ENCODE results near the gene PHYHD1. TPM values are rescaled to one million over a fixed set of nuclear protein-coding genes. Genes with fewer than 3 reads are reported as not detected.

Gene PHYHD1
- total RNA-seq, 2 experiments from 2014 or later = 0.47 to 0.63 TPM

- Mint-ChIP-seq H3K4me1 (peaks cover 62% of the 10 kb centered on the region), H3K36me3 (peaks cover 22% of the 10 kb centered on the region), H3K27me3 (no peaks in the 10 kb centered on the region), H3K9me3 (ENCODE audit: low read depth) (no peaks in the 10 kb centered on the region), H3K27ac (peak overlapping the region; percentile 66), H3K4me3 (no peak overlapping the region)
- no peak for ATAC-seq
- DNase-seq = no peak
- CTCF ChIA-PET = interaction anchor here (0.7 kb wide), 1 partner anchor 300 kb away, joined by 3 read pairs; no protein-coding TSS in a partner anchor
Measured at GRCh38 chr9:128903871-128904620, 16.7 kb upstream of the PHYHD1 start.

GRCh38 chr9:128905964-128906363 lies 14.8 kb upstream of the PHYHD1 start:
- peak overlapping the region; percentile 7 for H3K27ac Mint-ChIP-seq
- H3K27me3 Mint-ChIP-seq = no peaks in the 10 kb centered on the region
- peaks cover 52% of the 10 kb centered on the region for H3K4me1 Mint-ChIP-seq
- peaks cover 26% of the 10 kb centered on the region for H3K36me3 Mint-ChIP-seq
- no peaks in the 10 kb centered on the region for H3K9me3 Mint-ChIP-seq (ENCODE audit: low read depth)
- CTCF ChIA-PET = interaction anchor here (0.6 to 1.1 kb wide), 2 partner anchors 22 to 37 kb away, joined by 3 read pairs; no protein-coding TSS in a partner anchor
- no peak overlapping the region for H3K4me3 Mint-ChIP-seq
- DNase-seq (no peak), ATAC-seq (no peak)

DNA sequence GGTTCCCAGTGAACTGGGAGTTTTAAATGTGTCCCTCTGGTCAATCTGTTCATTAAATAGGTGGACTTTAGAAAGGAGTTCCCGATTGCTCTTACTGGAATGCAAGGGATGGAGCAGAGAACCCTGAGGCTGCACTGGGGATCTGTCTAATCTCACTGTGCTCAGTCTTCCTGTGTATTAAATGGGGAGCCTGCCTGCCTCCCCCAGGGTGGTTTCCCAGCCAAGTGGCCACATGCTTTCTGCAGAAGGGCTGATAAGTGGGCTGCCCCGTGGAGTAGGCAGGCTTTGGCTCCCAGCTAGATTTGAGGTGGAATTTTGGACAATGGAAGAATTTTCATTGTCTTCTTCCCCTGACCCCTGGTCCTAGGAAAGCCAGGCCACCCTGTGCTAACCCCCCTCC lies 14.0 kb upstream of the PHYHD1 start:
- Mint-ChIP-seq H3K9me3 (ENCODE audit: low read depth) (no peaks in the 10 kb centered on the region), H3K4me3 (no peak overlapping the region), H3K27ac (peak overlapping the region; percentile 19), H3K4me1 (peaks cover 47% of the 10 kb centered on the region), H3K27me3 (no peaks in the 10 kb centered on the region), H3K36me3 (peaks cover 26% of the 10 kb centered on the region)
- ATAC-seq (no peak), DNase-seq (no peak)
- CTCF ChIA-PET = interaction anchor here (0.6 kb wide), 1 partner anchor 38 kb away, joined by 3 read pairs; no protein-coding TSS in a partner anchor

DNA sequence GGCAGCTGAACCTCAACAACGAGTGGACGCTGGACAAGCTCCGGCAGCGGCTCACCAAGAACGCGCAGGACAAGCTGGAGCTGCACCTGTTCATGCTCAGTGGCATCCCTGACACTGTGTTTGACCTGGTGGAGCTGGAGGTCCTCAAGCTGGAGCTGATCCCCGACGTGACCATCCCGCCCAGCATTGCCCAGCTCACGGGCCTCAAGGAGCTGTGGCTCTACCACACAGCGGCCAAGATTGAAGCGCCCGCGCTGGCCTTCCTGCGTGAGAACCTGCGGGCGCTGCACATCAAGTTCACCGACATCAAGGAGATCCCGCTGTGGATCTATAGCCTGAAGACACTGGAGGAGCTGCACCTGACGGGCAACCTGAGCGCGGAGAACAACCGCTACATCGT lies 12.4 kb upstream of the PHYHD1 start:
- DNase-seq (no peak), ATAC-seq (no peak)
- peaks cover 32% of the 10 kb centered on the region for H3K36me3 Mint-ChIP-seq
- H3K27ac Mint-ChIP-seq = no peak overlapping the region
- H3K27me3 Mint-ChIP-seq = no peaks in the 10 kb centered on the region
- CTCF ChIA-PET = interaction anchor here (0.9 to 1.6 kb wide), 3 partner anchors 20 to 90 kb away, joined by 3 to 4 read pairs (median 4); partner anchors contain the start of gene ENDOG
- H3K9me3 Mint-ChIP-seq (ENCODE audit: low read depth) = no peaks in the 10 kb centered on the region
- H3K4me3 Mint-ChIP-seq = no peak overlapping the region
- H3K4me1 Mint-ChIP-seq = peaks cover 47% of the 10 kb centered on the region

- peak overlapping the region; percentile 76 for H3K27ac Mint-ChIP-seq
- ATAC-seq (no peak), DNase-seq (no peak)
- H3K27me3 Mint-ChIP-seq = no peaks in the 10 kb centered on the region
- CTCF ChIA-PET = interaction anchor here (1.6 kb wide), 2 partner anchors 19 to 92 kb away, joined by 4 read pairs; partner anchors contain the start of gene ENDOG
- no peaks in the 10 kb centered on the region for H3K9me3 Mint-ChIP-seq (ENCODE audit: low read depth)
- no peak overlapping the region for H3K4me3 Mint-ChIP-seq
- H3K36me3 Mint-ChIP-seq = peaks cover 32% of the 10 kb centered on the region
- peaks cover 37% of the 10 kb centered on the region for H3K4me1 Mint-ChIP-seq
Measured at GRCh38 chr9:128909859-128910258, 10.9 kb upstream of the PHYHD1 start.

- Mint-ChIP-seq H3K4me3 (no peak overlapping the region), H3K36me3 (peaks cover 32% of the 10 kb centered on the region), H3K27ac (no peak overlapping the region)
Measured at GRCh38 chr9:128910906-128911305, 9.9 kb upstream of the PHYHD1 start.

GRCh38 chr9:128911529-128912035 lies 9.2 kb upstream of the PHYHD1 start:
- Mint-ChIP-seq H3K27me3 (no peaks in the 10 kb centered on the region), H3K4me1 (peaks cover 33% of the 10 kb centered on the region), H3K4me3 (no peak overlapping the region), H3K27ac (no peak overlapping the region), H3K36me3 (peaks cover 31% of the 10 kb centered on the region), H3K9me3 (ENCODE audit: low read depth) (no peaks in the 10 kb centered on the region)
- ATAC-seq (no peak), DNase-seq (no peak)
- CTCF ChIA-PET = no interaction called here

More at GRCh38 chr9:128910906-128911305, 9.9 kb upstream of the PHYHD1 start:
- CTCF ChIA-PET = no interaction called here
- Mint-ChIP-seq H3K27me3 (no peaks in the 10 kb centered on the region), H3K9me3 (ENCODE audit: low read depth) (no peaks in the 10 kb centered on the region), H3K4me1 (peaks cover 34% of the 10 kb centered on the region)
- no peak for ATAC-seq
- DNase-seq = no peak

GRCh38 chr9:128912270-128912853 lies 8.4 kb upstream of the PHYHD1 start:
- CTCF ChIA-PET = interaction anchor here (1.3 kb wide), 1 partner anchor 15 kb away, joined by 4 read pairs; no protein-coding TSS in a partner anchor
- no peaks in the 10 kb centered on the region for H3K27me3 Mint-ChIP-seq
- H3K27ac Mint-ChIP-seq = peak overlapping the region; percentile 52
- H3K4me1 Mint-ChIP-seq = peaks cover 32% of the 10 kb centered on the region
- no peak for DNase-seq
- H3K36me3 Mint-ChIP-seq = peaks cover 31% of the 10 kb centered on the region
- ATAC-seq = no peak
- H3K4me3 Mint-ChIP-seq = no peak overlapping the region
- no peaks in the 10 kb centered on the region for H3K9me3 Mint-ChIP-seq (ENCODE audit: low read depth)

DNA sequence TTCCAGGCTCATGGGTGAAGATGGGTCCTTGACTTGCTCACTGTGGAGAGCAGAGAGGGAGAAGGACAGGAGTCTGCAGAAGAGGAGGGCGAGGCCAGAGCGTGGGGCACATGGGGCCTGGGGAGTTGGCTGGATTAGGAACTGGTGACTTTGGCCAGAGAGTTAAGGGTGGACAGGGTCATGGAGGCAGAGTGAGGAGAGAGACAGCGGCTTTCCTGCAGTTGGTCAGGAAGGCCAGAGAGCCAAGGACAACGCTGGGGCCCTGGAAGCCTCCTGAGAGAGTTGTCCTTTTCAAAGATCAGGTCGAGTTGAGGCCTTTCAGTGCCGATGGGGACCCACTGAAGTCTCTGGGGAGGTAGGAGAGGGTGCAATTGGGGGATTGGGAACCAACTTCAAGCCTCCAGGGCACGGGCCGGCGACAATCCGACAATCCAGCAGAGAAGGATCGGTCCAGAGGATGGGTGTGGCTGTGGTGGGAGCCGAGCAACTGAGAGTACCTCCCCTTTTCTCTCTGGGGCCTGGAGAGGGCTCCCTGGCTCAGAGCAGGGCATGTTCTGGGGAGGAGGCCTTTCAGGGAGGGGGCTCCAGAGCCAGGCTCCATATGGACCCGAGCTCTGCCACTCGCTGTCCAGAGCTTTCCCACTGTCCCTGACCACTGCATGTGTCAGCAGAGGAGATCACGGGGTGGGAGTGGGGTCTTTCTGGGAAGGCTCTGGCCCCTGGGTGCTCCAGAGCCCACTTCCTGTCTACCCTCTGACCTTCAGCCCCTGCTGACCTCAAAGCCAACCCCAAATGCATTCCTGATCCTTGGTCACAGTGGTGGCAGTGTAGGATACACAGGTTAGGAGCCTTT lies 7.5 kb upstream of the PHYHD1 start:
- H3K4me1 Mint-ChIP-seq = peaks cover 32% of the 10 kb centered on the region
- H3K27me3 Mint-ChIP-seq = no peaks in the 10 kb centered on the region
- H3K36me3 Mint-ChIP-seq = peaks cover 24% of the 10 kb centered on the region
- DNase-seq = no peak
- ATAC-seq = no peak
- no peak overlapping the region for H3K4me3 Mint-ChIP-seq
- peak overlapping the region; percentile 52 for H3K27ac Mint-ChIP-seq
- CTCF ChIA-PET = interaction anchor here (1.3 kb wide), 1 partner anchor 14 kb away, joined by 4 read pairs; no protein-coding TSS in a partner anchor
- no peaks in the 10 kb centered on the region for H3K9me3 Mint-ChIP-seq (ENCODE audit: low read depth)

GRCh38 chr9:128913995-128914772 lies 6.6 kb upstream of the PHYHD1 start:
- no peak overlapping the region for H3K4me3 Mint-ChIP-seq
- no peaks in the 10 kb centered on the region for H3K27me3 Mint-ChIP-seq
- peaks cover 16% of the 10 kb centered on the region for H3K36me3 Mint-ChIP-seq
- CTCF ChIA-PET = interaction anchor here (1.0 kb wide), 1 partner anchor 13 kb away, joined by 4 read pairs; no protein-coding TSS in a partner anchor
- H3K9me3 Mint-ChIP-seq (ENCODE audit: low read depth) = no peaks in the 10 kb centered on the region
- DNase-seq (no peak), ATAC-seq (no peak)
- no peak overlapping the region for H3K27ac Mint-ChIP-seq
- peaks cover 25% of the 10 kb centered on the region for H3K4me1 Mint-ChIP-seq

DNA sequence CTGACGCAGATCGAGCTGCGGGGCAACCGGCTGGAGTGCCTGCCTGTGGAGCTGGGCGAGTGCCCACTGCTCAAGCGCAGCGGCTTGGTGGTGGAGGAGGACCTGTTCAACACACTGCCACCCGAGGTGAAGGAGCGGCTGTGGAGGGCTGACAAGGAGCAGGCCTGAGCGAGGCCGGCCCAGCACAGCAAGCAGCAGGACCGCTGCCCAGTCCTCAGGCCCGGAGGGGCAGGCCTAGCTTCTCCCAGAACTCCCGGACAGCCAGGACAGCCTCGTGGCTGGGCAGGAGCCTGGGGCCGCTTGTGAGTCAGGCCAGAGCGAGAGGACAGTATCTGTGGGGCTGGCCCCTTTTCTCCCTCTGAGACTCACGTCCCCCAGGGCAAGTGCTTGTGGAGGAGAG lies 4.6 kb upstream of the PHYHD1 start:
- Mint-ChIP-seq H3K4me3 (no peak overlapping the region), H3K9me3 (ENCODE audit: low read depth) (no peaks in the 10 kb centered on the region), H3K4me1 (peaks cover 17% of the 10 kb centered on the region), H3K27me3 (no peaks in the 10 kb centered on the region), H3K27ac (no peak overlapping the region), H3K36me3 (peaks cover 12% of the 10 kb centered on the region)
- no peak for ATAC-seq
- CTCF ChIA-PET = interaction anchor here (0.7 to 2.5 kb wide), 2 partner anchors 12 to 20 kb away, joined by 3 to 15 read pairs; no protein-coding TSS in a partner anchor
- no peak for DNase-seq

GRCh38 chr9:128916745-128917144 lies 4.0 kb upstream of the PHYHD1 start:
- DNase-seq (no peak), ATAC-seq (no peak)
- Mint-ChIP-seq H3K4me1 (peaks cover 16% of the 10 kb centered on the region), H3K4me3 (no peak overlapping the region), H3K27me3 (no peaks in the 10 kb centered on the region), H3K9me3 (ENCODE audit: low read depth) (no peaks in the 10 kb centered on the region), H3K27ac (no peak overlapping the region), H3K36me3 (peaks cover 12% of the 10 kb centered on the region)
- CTCF ChIA-PET = interaction anchor here (0.7 to 2.5 kb wide), 2 partner anchors 11 to 19 kb away, joined by 3 to 15 read pairs; no protein-coding TSS in a partner anchor
